ENCODE measurements around the gene CPT2.

DNA sequence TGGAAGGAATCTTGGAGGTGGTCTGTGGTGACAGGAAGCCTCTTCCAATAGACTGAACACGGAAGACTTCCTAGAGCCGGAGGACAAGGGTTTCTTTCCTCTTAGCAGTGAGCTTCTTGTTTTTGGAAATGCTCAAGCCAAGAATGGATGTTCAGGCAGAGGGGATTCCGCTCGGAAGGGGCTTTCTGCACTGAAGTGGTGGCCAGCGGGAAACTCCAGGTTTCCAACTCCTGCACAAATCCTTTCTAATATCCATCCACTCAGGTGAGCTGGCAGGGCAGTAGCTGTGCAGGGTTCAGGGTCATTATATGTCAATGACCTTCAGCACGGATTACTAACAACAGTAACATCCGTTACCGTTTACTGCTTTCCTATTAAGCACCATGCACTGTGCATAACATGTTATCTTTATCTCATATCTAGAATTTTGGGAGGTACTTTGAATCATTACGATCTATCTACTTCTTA lies 573 bp upstream of the CPT2 start:
- TF ChIP-seq, protein P1, sequence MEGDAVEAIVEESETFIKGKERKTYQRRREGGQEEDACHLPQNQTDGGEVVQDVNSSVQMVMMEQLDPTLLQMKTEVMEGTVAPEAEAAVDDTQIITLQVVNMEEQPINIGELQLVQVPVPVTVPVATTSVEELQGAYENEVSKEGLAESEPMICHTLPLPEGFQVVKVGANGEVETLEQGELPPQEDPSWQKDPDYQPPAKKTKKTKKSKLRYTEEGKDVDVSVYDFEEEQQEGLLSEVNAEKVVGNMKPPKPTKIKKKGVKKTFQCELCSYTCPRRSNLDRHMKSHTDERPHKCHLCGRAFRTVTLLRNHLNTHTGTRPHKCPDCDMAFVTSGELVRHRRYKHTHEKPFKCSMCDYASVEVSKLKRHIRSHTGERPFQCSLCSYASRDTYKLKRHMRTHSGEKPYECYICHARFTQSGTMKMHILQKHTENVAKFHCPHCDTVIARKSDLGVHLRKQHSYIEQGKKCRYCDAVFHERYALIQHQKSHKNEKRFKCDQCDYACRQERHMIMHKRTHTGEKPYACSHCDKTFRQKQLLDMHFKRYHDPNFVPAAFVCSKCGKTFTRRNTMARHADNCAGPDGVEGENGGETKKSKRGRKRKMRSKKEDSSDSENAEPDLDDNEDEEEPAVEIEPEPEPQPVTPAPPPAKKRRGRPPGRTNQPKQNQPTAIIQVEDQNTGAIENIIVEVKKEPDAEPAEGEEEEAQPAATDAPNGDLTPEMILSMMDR (IDR thresholded peaks at IDR 0.05; ENCODE audit: low read depth, low read length, missing input control) = no peak
- no peak for TF ChIP-seq RAD21 (IDR thresholded peaks at IDR 0.05)

All from liver (tissue), 3 donors.